ENCODE results near the gene ACTG2. TPM values are rescaled to one million over a fixed set of nuclear protein-coding genes. Genes with fewer than 3 reads are reported as not detected.

Gene ACTG2
- total and polyA plus RNA-seq, 4 donors = 20.5 to 82.9 (median 44.7) TPM

- no peak for TF ChIP-seq CTCF (IDR thresholded peaks at IDR 0.05; ENCODE audit: control extremely low read depth, extremely low read depth)
- no peak overlapping the region for H3K9ac ChIP-seq (ENCODE audit: insufficient read depth in 1 of 2, low read length in 2 of 2)
- no peak for ATAC-seq (ENCODE audit: insufficient read depth, low FRiP score)
- 58 to 59% methylated on average over 12 of the region's 12 CpGs for WGBS, 2 donors
- no peak overlapping the region for H3K4me3 ChIP-seq
- DNase-seq = no peak
- H3K9me3 ChIP-seq (ENCODE audit: control insufficient read depth in 4 of 4, insufficient read depth in 3 of 4, low read length in 3 of 4) = peaks cover 0 to 3% (median 0%) of the 10 kb centered on the region in 4 donors
- H3K36me3 ChIP-seq (ENCODE audit: control insufficient read depth in 4 of 4, insufficient read depth in 4 of 4, low read length in 4 of 4) = no peaks in the 10 kb centered on the region
- peaks cover 0 to 16% (median 8%) of the 10 kb centered on the region in 3 donors for H3K27me3 ChIP-seq (ENCODE audit: control insufficient read depth in 3 of 3, insufficient read depth in 3 of 3, low read length in 2 of 3)
- H3K27ac ChIP-seq (ENCODE audit: low read depth in 1 of 2, low read length in 1 of 2) = no peak overlapping the region
- H3K4me1 ChIP-seq (ENCODE audit: control insufficient read depth in 5 of 5, insufficient read depth in 5 of 5, low read length in 5 of 5) = no peaks in the 10 kb centered on the region
Observed at GRCh38 chr2:73920577-73921545, 28.1 kb downstream of the ACTG2 start.

GRCh38 chr2:73921581-73921980, 28.8 kb downstream of the ACTG2 start:
- Histone ChIP-seq H3K27me3 (ENCODE audit: control insufficient read depth in 3 of 3, insufficient read depth in 3 of 3, low read length in 2 of 3) (peaks cover 0 to 16% (median 8%) of the 10 kb centered on the region in 3 donors), H3K4me3 (no peak overlapping the region), H3K36me3 (ENCODE audit: control insufficient read depth in 4 of 4, insufficient read depth in 4 of 4, low read length in 4 of 4) (no peaks in the 10 kb centered on the region), H3K27ac (ENCODE audit: low read depth in 1 of 2, low read length in 1 of 2) (no peak overlapping the region), H3K9me3 (ENCODE audit: control insufficient read depth in 4 of 4, insufficient read depth in 3 of 4, low read length in 3 of 4) (peaks cover 0 to 3% (median 0%) of the 10 kb centered on the region in 4 donors), H3K4me1 (ENCODE audit: control insufficient read depth in 5 of 5, insufficient read depth in 5 of 5, low read length in 5 of 5) (no peaks in the 10 kb centered on the region), H3K9ac (ENCODE audit: insufficient read depth in 1 of 2, low read length in 2 of 2) (no peak overlapping the region)
- 91 to 96% methylated on average over 9 of the region's 9 CpGs for WGBS, 2 donors
- ATAC-seq (ENCODE audit: insufficient read depth, low FRiP score) = no peak
- no peak for TF ChIP-seq CTCF (IDR thresholded peaks at IDR 0.05; ENCODE audit: control extremely low read depth, extremely low read depth)
- no peak for DNase-seq

GRCh38 chr2:73922681-73923080, 29.9 kb downstream of the ACTG2 start:
- DNase-seq (no peak), ATAC-seq (ENCODE audit: insufficient read depth, low FRiP score) (no peak)
- H3K9me3 ChIP-seq (ENCODE audit: control insufficient read depth in 4 of 4, insufficient read depth in 3 of 4, low read length in 3 of 4) = peaks cover 0 to 3% (median 0%) of the 10 kb centered on the region in 4 donors
- 45 to 51% methylated on average over 5 of the region's 5 CpGs for WGBS, 2 donors
- no peak for TF ChIP-seq CTCF (IDR thresholded peaks at IDR 0.05; ENCODE audit: control extremely low read depth, extremely low read depth)
- no peak overlapping the region for H3K4me3 ChIP-seq
- no peak overlapping the region for H3K9ac ChIP-seq (ENCODE audit: insufficient read depth in 1 of 2, low read length in 2 of 2)
- peaks cover 0 to 16% (median 8%) of the 10 kb centered on the region in 3 donors for H3K27me3 ChIP-seq (ENCODE audit: control insufficient read depth in 3 of 3, insufficient read depth in 3 of 3, low read length in 2 of 3)
- H3K36me3 ChIP-seq (ENCODE audit: control insufficient read depth in 4 of 4, insufficient read depth in 4 of 4, low read length in 4 of 4) = no peaks in the 10 kb centered on the region
- peaks cover 0 to 6% (median 0%) of the 10 kb centered on the region in 5 donors for H3K4me1 ChIP-seq (ENCODE audit: control insufficient read depth in 5 of 5, insufficient read depth in 5 of 5, low read length in 5 of 5)
- no peak overlapping the region for H3K27ac ChIP-seq (ENCODE audit: low read depth in 1 of 2, low read length in 1 of 2)

Data from lung (tissue), 12 donors.